GM06990 (cell line): ENCODE results near the gene SCAF11.

Experiments used
- DNase-seq: peaks from one replicate; pipeline ENCODE4 v3.0.0-alpha.2; 2011; ENCODE audit not compliant: insufficient read length; ENCODE audit errors: extremely low read depth
- H3K27me3 ChIP-seq: replicated peaks from 2 replicates; pipeline ENCODE4 v1.6.0; 2011; ENCODE audit warnings: low read length; ENCODE audit not compliant: control insufficient read depth, insufficient read depth
- H3K36me3 ChIP-seq: 2 replicates; pipeline ENCODE4 v1.5.1; 2011; ENCODE audit warnings: low read length; ENCODE audit not compliant: control insufficient read depth, insufficient read depth
- H3K4me3 ChIP-seq: replicated peaks from 2 replicates; pipeline ENCODE4 v1.5.1; 2011; ENCODE audit warnings: low read depth, mild to moderate bottlenecking, control low read depth, low read length
- CTCF ChIP-seq: IDR thresholded peaks from 2 replicates; pipeline ENCODE4 v1.5.1; 2011; ENCODE audit warnings: low read length, control low read depth, mild to moderate bottlenecking, inconsistent platforms; ENCODE audit not compliant: insufficient read depth, poor library complexity, severe bottlenecking

Gene SCAF11

GRCh38 chr12:45887544-45887943 lies 102.8 kb downstream of the SCAF11 start:
- Histone ChIP-seq H3K36me3 (peaks cover 6% of the 10 kb centered on the region), H3K27me3 (no peaks in the 10 kb centered on the region), H3K4me3 (no peak overlapping the region)
- TF ChIP-seq CTCF = no peak
- DNase-seq = no peak

GRCh38 chr12:45886685-45887084 lies 103.7 kb downstream of the SCAF11 start:
- no peak for DNase-seq
- no peak overlapping the region for H3K4me3 ChIP-seq
- no peaks in the 10 kb centered on the region for H3K27me3 ChIP-seq
- H3K36me3 ChIP-seq = peaks cover 3% of the 10 kb centered on the region
- TF ChIP-seq CTCF = no peak

GRCh38 chr12:45883187-45883586 lies 107.2 kb downstream of the SCAF11 start:
- no peak overlapping the region for H3K4me3 ChIP-seq
- peaks cover 3% of the 10 kb centered on the region for H3K36me3 ChIP-seq
- H3K27me3 ChIP-seq = no peaks in the 10 kb centered on the region
- no peak for TF ChIP-seq CTCF
- DNase-seq = no peak

- no peak for TF ChIP-seq CTCF
- Histone ChIP-seq H3K27me3 (no peaks in the 10 kb centered on the region), H3K4me3 (no peak overlapping the region), H3K36me3 (no peaks in the 10 kb centered on the region; the same call in none of the 2 replicates)
- no peak for DNase-seq
Observed at GRCh38 chr12:45880533-45880932, 109.8 kb downstream of the SCAF11 start.

- DNase-seq = no peak
- Histone ChIP-seq H3K4me3 (no peak overlapping the region), H3K27me3 (no peaks in the 10 kb centered on the region), H3K36me3 (no peaks in the 10 kb centered on the region; the same call in none of the 2 replicates)
- no peak for TF ChIP-seq CTCF
Observed at GRCh38 chr12:45879363-45879895, 110.9 kb downstream of the SCAF11 start.

- H3K36me3 ChIP-seq = peaks cover 3% of the 10 kb centered on the region
- H3K4me3 ChIP-seq = no peak overlapping the region
- H3K27me3 ChIP-seq = no peaks in the 10 kb centered on the region
- DNase-seq = no peak
- no peak for TF ChIP-seq CTCF
Observed at GRCh38 chr12:45878630-45879255, 111.6 kb downstream of the SCAF11 start.
